ENCODE measurements around the gene RAB36.

DNA sequence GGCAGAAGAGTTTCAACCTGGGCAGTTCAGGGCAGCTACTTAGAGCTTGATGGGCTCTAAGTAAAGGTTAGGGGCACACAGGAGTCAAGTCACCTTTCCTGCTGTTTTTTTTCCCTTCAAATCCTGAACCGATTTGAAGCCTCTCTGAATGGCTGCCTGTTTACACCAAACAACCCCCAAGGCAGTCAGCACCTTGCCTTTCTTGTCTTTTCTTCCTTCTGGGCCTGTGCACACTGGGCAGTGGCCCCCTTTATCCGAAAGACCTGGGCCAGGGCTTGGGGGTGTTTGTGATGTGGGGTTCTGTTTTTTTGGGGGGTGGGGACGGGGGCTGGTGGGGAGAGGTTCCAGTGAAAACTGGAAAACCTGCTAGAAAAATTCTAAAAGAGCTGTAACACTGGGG is 7.8 kb upstream of the RAB36 start:
- TF ChIP-seq, protein P1, sequence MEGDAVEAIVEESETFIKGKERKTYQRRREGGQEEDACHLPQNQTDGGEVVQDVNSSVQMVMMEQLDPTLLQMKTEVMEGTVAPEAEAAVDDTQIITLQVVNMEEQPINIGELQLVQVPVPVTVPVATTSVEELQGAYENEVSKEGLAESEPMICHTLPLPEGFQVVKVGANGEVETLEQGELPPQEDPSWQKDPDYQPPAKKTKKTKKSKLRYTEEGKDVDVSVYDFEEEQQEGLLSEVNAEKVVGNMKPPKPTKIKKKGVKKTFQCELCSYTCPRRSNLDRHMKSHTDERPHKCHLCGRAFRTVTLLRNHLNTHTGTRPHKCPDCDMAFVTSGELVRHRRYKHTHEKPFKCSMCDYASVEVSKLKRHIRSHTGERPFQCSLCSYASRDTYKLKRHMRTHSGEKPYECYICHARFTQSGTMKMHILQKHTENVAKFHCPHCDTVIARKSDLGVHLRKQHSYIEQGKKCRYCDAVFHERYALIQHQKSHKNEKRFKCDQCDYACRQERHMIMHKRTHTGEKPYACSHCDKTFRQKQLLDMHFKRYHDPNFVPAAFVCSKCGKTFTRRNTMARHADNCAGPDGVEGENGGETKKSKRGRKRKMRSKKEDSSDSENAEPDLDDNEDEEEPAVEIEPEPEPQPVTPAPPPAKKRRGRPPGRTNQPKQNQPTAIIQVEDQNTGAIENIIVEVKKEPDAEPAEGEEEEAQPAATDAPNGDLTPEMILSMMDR (IDR thresholded peaks at IDR 0.05; ENCODE audit: low read depth, low read length, poor library complexity, severe bottlenecking), result no peak
- TF ChIP-seq EZH2phosphoT487 (IDR thresholded peaks at IDR 0.05; ENCODE audit: borderline replicate concordance, low read length), result no peak
